ENCODE data around the gene SGIP1.

GRCh38 chr1:66778266-66778665 is 244.3 kb downstream of the SGIP1 start:
- TF ChIP-seq CTCF (IDR thresholded peaks at IDR 0.05) = no peak
- TF ChIP-seq POLR2A (IDR thresholded peaks at IDR 0.05) = no peak
- no peak for TF ChIP-seq POLR2AphosphoS5 (IDR thresholded peaks at IDR 0.05)
